Lung (tissue), 12 donors: ENCODE data around the gene OBSCN. TPM values are rescaled to one million over a fixed set of nuclear protein-coding genes. Genes with fewer than 3 reads are reported as not detected.
A peak's percentile ranks its signal among the peaks of the same experiment; 100 is the strongest.

Experiments used
- ATAC-seq: fragments of 200-7000 bp; cut with Tn5 transposase; one replicate; pipeline ENCODE4 v1.9.1; 2020; ENCODE audit warnings: moderate number of reproducible peaks; ENCODE audit not compliant: insufficient read depth, low FRiP score
- DNase-seq, 3 donors: peaks; one replicate each; pipeline ENCODE4 v3.0.0-alpha.2; 2013 to 2017
- H3K27ac ChIP-seq, 2 donors: one replicate each; pipeline ENCODE4 v1.5.1; 2013; ENCODE audit warnings: mild to moderate bottlenecking in 2 of 2, moderate library complexity in 2 of 2, control low read depth in 1 of 2, inconsistent platforms in 1 of 2, low read depth in 1 of 2, low read length in 1 of 2
- H3K27me3 ChIP-seq, 3 donors: one replicate each; pipeline ENCODE4 v1.5.1; 2013; ENCODE audit warnings: low read length in 2 of 3; ENCODE audit not compliant: control insufficient read depth in 3 of 3, insufficient read depth in 3 of 3
- H3K36me3 ChIP-seq, 4 donors: one replicate each; pipeline ENCODE4 v1.5.1; 2013; ENCODE audit warnings: low read length in 4 of 4, mild to moderate bottlenecking in 1 of 4, moderate library complexity in 1 of 4; ENCODE audit not compliant: control insufficient read depth in 4 of 4, insufficient read depth in 4 of 4
- H3K4me1 ChIP-seq, 5 donors: one replicate each; pipeline ENCODE4 v1.5.1; 2013; ENCODE audit warnings: low read length in 5 of 5, mild to moderate bottlenecking in 2 of 5, moderate library complexity in 1 of 5; ENCODE audit not compliant: control insufficient read depth in 5 of 5, insufficient read depth in 5 of 5
- H3K4me3 ChIP-seq: one replicate; pipeline ENCODE4 v1.5.1; 2013; ENCODE audit warnings: mild to moderate bottlenecking, control low read depth, moderate library complexity
- H3K9ac ChIP-seq, 2 donors: one replicate each; pipeline ENCODE4 v1.5.1; 2013; ENCODE audit warnings: low read length in 2 of 2, control low read depth in 1 of 2; ENCODE audit not compliant: insufficient read depth in 1 of 2
- H3K9me3 ChIP-seq, 4 donors: one replicate each; pipeline ENCODE4 v1.5.1; 2013; ENCODE audit warnings: low read length in 3 of 4, mild to moderate bottlenecking in 1 of 4, moderate library complexity in 1 of 4; ENCODE audit not compliant: control insufficient read depth in 4 of 4, insufficient read depth in 3 of 4
- CTCF ChIP-seq: IDR thresholded peaks from 2 replicates; pipeline ENCODE4 v1.5.1; 2012; ENCODE audit warnings: mild to moderate bottlenecking; ENCODE audit errors: control extremely low read depth, extremely low read depth
- WGBS, 2 donors: extraction: QIAGEN DNeasy Blood & Tissue Kit; methylation state at CpG; one replicate each; pipeline ENCODE4 v1.1.7; 2013; 5-methylcytosine and 5-hydroxymethylcytosine counted together
- polyA plus RNA-seq, 2 donors: library from polyadenylated mRNA; stranded (reverse); fragments of 200-250 nt; gene quantifications; one replicate each; pipeline ENCODE4 v1.2.1, GENCODE V29; 2013
- total RNA-seq, 2 donors: library from RNA; depleted of rRNA in 1 of 2; stranded (reverse); fragments of >200 nt in 1 of 2; gene quantifications; one replicate each; pipeline ENCODE4 v1.2.1, GENCODE V29; 2014 to 2021
- donor health status: control.
- donor health status: control.
- donor health status: Bipolar disorder and iron deficiency.
- donor health status: healthy.
- donor health status: DM: yes; HTN: yes; CAD: no.

Gene OBSCN
- total and polyA plus RNA-seq, 4 donors = 5.1 to 47.3 (median 25.4) TPM

DNA sequence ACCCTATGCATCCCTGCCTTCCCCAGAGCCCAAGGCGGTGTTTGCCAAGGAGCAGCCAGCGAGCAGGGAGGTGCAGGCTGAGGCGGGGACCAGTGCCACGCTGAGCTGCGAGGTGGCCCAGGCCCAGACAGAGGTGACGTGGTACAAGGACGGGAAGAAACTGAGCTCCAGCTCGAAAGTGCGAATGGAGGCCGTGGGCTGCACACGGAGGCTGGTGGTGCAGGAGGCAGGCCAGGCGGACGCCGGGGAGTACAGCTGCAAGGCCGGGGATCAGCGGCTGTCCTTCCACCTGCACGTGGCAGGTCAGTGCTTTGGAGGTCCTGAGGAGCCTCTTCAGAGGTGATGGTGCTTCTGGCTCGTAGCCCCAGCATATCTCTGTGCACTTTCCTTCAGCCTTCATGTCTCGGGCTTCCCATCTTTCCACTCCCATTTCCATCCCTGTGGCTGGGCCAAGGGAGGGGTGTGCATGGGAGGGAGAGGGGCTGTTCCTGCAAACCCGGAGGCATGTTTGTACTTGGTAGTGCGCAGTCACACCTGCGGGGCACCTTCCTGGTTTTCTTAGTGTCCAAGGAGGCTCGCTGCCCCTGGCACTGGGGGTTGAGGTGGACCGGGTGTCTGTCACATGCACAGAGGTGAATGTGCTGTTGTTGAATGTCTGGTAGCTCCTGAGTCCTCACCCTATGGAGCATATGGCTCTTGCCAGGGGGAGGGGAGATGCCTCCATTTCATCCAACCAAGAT, 56.4 kb downstream of the OBSCN start:
- no peak overlapping the region for H3K27ac ChIP-seq
- DNase-seq (peak in 1 of 3 donors; percentile 9), ATAC-seq (no peak)
- TF ChIP-seq CTCF = no peak
- no peak overlapping the region for H3K9ac ChIP-seq
- H3K36me3 ChIP-seq = peaks cover 4 to 21% (median 9%) of the 10 kb centered on the region in 4 donors
- H3K4me3 ChIP-seq = no peak overlapping the region
- no peaks in the 10 kb centered on the region for H3K27me3 ChIP-seq
- no peaks in the 10 kb centered on the region for H3K4me1 ChIP-seq
- WGBS, 2 donors = 94 to 95% methylated on average over 24 of the region's 24 CpGs
- H3K9me3 ChIP-seq = peaks cover 0 to 6% (median 1%) of the 10 kb centered on the region in 4 donors

DNA sequence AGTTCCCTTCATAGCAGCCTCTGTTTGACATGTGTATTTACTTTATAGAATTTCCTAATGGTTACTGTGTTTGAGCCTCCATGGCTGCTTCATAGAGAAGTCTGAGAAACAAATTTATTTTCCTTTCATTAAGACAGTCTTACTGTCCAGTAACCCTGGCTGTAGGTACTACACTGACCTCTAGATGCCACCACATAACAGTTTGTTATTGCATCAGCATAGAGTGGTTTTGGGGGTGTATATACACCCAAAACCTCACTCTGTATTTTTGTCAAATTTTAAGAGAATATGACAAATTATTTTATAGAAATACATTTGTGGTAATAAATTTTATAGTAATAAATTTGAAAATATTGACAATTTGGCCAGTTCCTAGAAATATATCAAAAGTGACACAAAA, 57.3 kb downstream of the OBSCN start:
- no peak for DNase-seq
- no peak for ATAC-seq

GRCh38 chr1:228267962-228268880, 60.4 kb downstream of the OBSCN start:
- DNase-seq (peak in 1 of 3 donors; percentile 11), ATAC-seq (no peak)
- H3K36me3 ChIP-seq = peaks cover 0 to 5% (median 3%) of the 10 kb centered on the region in 4 donors

More for the DNA sequence above, 57.3 kb downstream of the OBSCN start:
- Histone ChIP-seq H3K27ac (no peak overlapping the region), H3K9me3 (peaks cover 0 to 3% (median 0%) of the 10 kb centered on the region in 4 donors), H3K36me3 (peaks cover 4 to 13% (median 6%) of the 10 kb centered on the region in 4 donors), H3K4me3 (no peak overlapping the region), H3K4me1 (no peaks in the 10 kb centered on the region), H3K27me3 (no peaks in the 10 kb centered on the region), H3K9ac (no peak overlapping the region)
- TF ChIP-seq CTCF = no peak

More at GRCh38 chr1:228267962-228268880, 60.4 kb downstream of the OBSCN start:
- H3K9me3 ChIP-seq = no peaks in the 10 kb centered on the region
- H3K9ac ChIP-seq = no peak overlapping the region
- 91 to 93% methylated on average over 20 to 22 of the region's 22 CpGs for WGBS, 2 donors
- no peaks in the 10 kb centered on the region for H3K4me1 ChIP-seq
- no peak for TF ChIP-seq CTCF
- H3K4me3 ChIP-seq = no peak overlapping the region
- H3K27me3 ChIP-seq = no peaks in the 10 kb centered on the region
- no peak overlapping the region for H3K27ac ChIP-seq
